ENCODE results near the gene METTL13. TPM values are rescaled to one million over a fixed set of nuclear protein-coding genes. Genes with fewer than 3 reads are reported as not detected.

Gene METTL13
- total RNA-seq, 1 experiment from 2014 or later: 41.9 TPM

GRCh38 chr1:171841931-171842761 is 60.7 kb downstream of the METTL13 start:
- ATAC-seq: peak; percentile 26; the same call in 1 of the 2 replicates
- Histone ChIP-seq H3K9me3 (ENCODE audit: control insufficient read depth, insufficient read depth, low read depth, low read length) (no peaks in the 10 kb centered on the region), H3K27ac (ENCODE audit: low read length) (no peak overlapping the region), H3K36me3 (ENCODE audit: control insufficient read depth, insufficient read depth, low read length) (no peaks in the 10 kb centered on the region), H3K4me1 (ENCODE audit: control insufficient read depth, insufficient read depth, low read length) (no peaks in the 10 kb centered on the region), H3K27me3 (ENCODE audit: control insufficient read depth, insufficient read depth, low read length) (peaks cover 8% of the 10 kb centered on the region; the same call in 1 of the 2 replicates), H3K4me3 (ENCODE audit: low read depth in 2 of 2, low read length in 2 of 2) (peak overlapping the region; percentile 33 to 36)
- ChIA-PET POLR2A (no interaction called here), CTCF (no interaction called here)
- no peak for TF ChIP-seq SIN3A (IDR thresholded peaks at IDR 0.05; ENCODE audit: borderline replicate concordance, insufficient read depth, low read depth, low read length)
- TF ChIP-seq POLR2AphosphoS5 (IDR thresholded peaks at IDR 0.05; ENCODE audit: low read depth, low read length): no peak
- TF ChIP-seq REST (IDR thresholded peaks at IDR 0.05; ENCODE audit: insufficient read depth in 1 of 2, low read depth in 2 of 2, low read length in 1 of 2): no peak
- no peak for TF ChIP-seq TCF7L2 (IDR thresholded peaks at IDR 0.05; ENCODE audit: low read depth, low read length)
- no peak for TF ChIP-seq CTCF (IDR thresholded peaks at IDR 0.05)
- in situ Hi-C loops (cut with HindIII; ENCODE audit: low pct_unique_long_range_greater_than_20kb, low sequenced_read_pairs) (no loop called here), intact Hi-C loops (cut with micrococcal nuclease; ENCODE audit: unreplicated experiment) (no loop called here)
- BruUV-seq (replicated peaks): no TSS peak
- DNase-seq (ENCODE audit: low read depth, low spot score): no peak

GRCh38 chr1:171844381-171844780 is 62.9 kb downstream of the METTL13 start:
- CTCF ChIA-PET: no interaction called here
- Histone ChIP-seq H3K9me3 (ENCODE audit: control insufficient read depth, insufficient read depth, low read depth, low read length) (no peaks in the 10 kb centered on the region), H3K27ac (ENCODE audit: low read length) (no peak overlapping the region), H3K4me1 (ENCODE audit: control insufficient read depth, insufficient read depth, low read length) (no peaks in the 10 kb centered on the region), H3K36me3 (ENCODE audit: control insufficient read depth, insufficient read depth, low read length) (no peaks in the 10 kb centered on the region), H3K27me3 (ENCODE audit: control insufficient read depth, insufficient read depth, low read length) (peaks cover 8% of the 10 kb centered on the region; the same call in 1 of the 2 replicates), H3K4me3 (ENCODE audit: low read depth in 2 of 2, low read length in 2 of 2) (no peak overlapping the region)
- intact Hi-C loops (cut with micrococcal nuclease; ENCODE audit: unreplicated experiment): no loop called here
- in situ Hi-C loops (cut with HindIII; ENCODE audit: low pct_unique_long_range_greater_than_20kb, low sequenced_read_pairs): no loop called here
- POLR2A ChIA-PET: no interaction called here
- no peak for ATAC-seq
- DNase-seq (ENCODE audit: low read depth, low spot score): no peak
- TF ChIP-seq CTCF (IDR thresholded peaks at IDR 0.05): no peak
- TF ChIP-seq TCF7L2 (IDR thresholded peaks at IDR 0.05; ENCODE audit: low read depth, low read length): no peak
- TF ChIP-seq REST (IDR thresholded peaks at IDR 0.05; ENCODE audit: insufficient read depth in 1 of 2, low read depth in 2 of 2, low read length in 1 of 2): no peak
- no peak for TF ChIP-seq POLR2AphosphoS5 (IDR thresholded peaks at IDR 0.05; ENCODE audit: low read depth, low read length)
- no TSS peak for BruUV-seq (replicated peaks)

All from Panc1 (cell line).